Renal pelvis (tissue), 12 donors: ENCODE data around the gene BAIAP2L1. TPM values are rescaled to one million over a fixed set of nuclear protein-coding genes. Genes with fewer than 3 reads are reported as not detected.
"Not testable (repeated sequence)": the region's sequence is repeated elsewhere in the genome, so short reads cannot be mapped to it uniquely, and the experiment has no call there.

Experiments
- DNase-seq: peaks from one replicate; pipeline ENCODE4 v3.0.0-alpha.2; 2013
- long read RNA-seq, 16 experiments: transcript quantifications; one replicate each; lab custom pipeline, GENCODE V29; 2026
- polyA plus RNA-seq, 3 donors: library from polyadenylated mRNA; unstranded; fragments of 120-200 nt; gene quantifications; one replicate each; pipeline ENCODE4 v1.2.1, GENCODE V29; 2013; ENCODE audit not compliant: insufficient read length in 3 of 3

The BAIAP2L1 gene
- 10 to 100 TPM; 12.1 to 17.6 (median 16.2) TPM for polyA plus RNA-seq
- long read RNA-seq, donor 1, partial matches to known transcripts, result 0 of 1 reads
- long read RNA-seq, donor 1, other reads (novel, unspliced or antisense), result 0 of 1 reads
- long read RNA-seq, donor 2, partial matches to known transcripts, result 0 of 2 reads
- long read RNA-seq, donor 2, other reads (novel, unspliced or antisense), result 0 of 2 reads
- long read RNA-seq, donor 3, result 0 reads
- long read RNA-seq, donor 4, partial matches to known transcripts, result 0 of 2 reads
- long read RNA-seq, donor 4, other reads (novel, unspliced or antisense), result 0 of 2 reads
- long read RNA-seq, donor 5, partial matches to known transcripts, result 0 of 1 reads
- long read RNA-seq, donor 5, other reads (novel, unspliced or antisense), result 0 of 1 reads
- long read RNA-seq, donor 6, partial matches to known transcripts, result 0 of 1 reads
- long read RNA-seq, donor 6, other reads (novel, unspliced or antisense), result 0 of 1 reads
- long read RNA-seq, donor 7, partial matches to known transcripts, result 0 of 1 reads
- long read RNA-seq, donor 7, other reads (novel, unspliced or antisense), result 0 of 1 reads
- long read RNA-seq, donor 8, result 0 reads
- long read RNA-seq, donor 9, partial matches to known transcripts, result 0 of 1 reads
- long read RNA-seq, donor 9, other reads (novel, unspliced or antisense), result 0 of 1 reads
- long read RNA-seq, donor 10, partial matches to known transcripts, result 0 of 1 reads
- long read RNA-seq, donor 10, other reads (novel, unspliced or antisense), result 0 of 1 reads
- long read RNA-seq, donor 11, partial matches to known transcripts, result 0 of 4 reads
- long read RNA-seq, donor 11, other reads (novel, unspliced or antisense), result 0 of 4 reads
- long read RNA-seq, donor 12, partial matches to known transcripts, result 0 of 2 reads
- long read RNA-seq, donor 12, other reads (novel, unspliced or antisense), result 0 of 2 reads
- long read RNA-seq, donor 13, partial matches to known transcripts, result 9 of 10 reads
- long read RNA-seq, donor 13, other reads (novel, unspliced or antisense), result 0 of 10 reads
- long read RNA-seq, donor 14, partial matches to known transcripts, result 22 of 23 reads
- long read RNA-seq, donor 14, other reads (novel, unspliced or antisense), result 0 of 23 reads
- long read RNA-seq, donor 15, transcript BAIAP2L1-201 (14 exons, 3,622 nt), result major isoform, 5 of 18 reads
- long read RNA-seq, donor 15, partial matches to known transcripts, result 13 of 18 reads
- long read RNA-seq, donor 15, other reads (novel, unspliced or antisense), result 0 of 18 reads
- long read RNA-seq, donor 16, result 0 reads

- DNase-seq, result peak; percentile 82
Measured at GRCh38 chr7:98400542-98401340, at the start of gene BAIAP2L1. TSS of gene BAIAP2L1 (minus strand) at chr7:98401090. CDS start at chr7:98400852, 238 bp downstream.

- DNase-seq, result no peak
Measured at GRCh38 chr7:98448766-98449165, 47.9 kb upstream of the BAIAP2L1 start.

GRCh38 chr7:98440992-98441391, 40.1 kb upstream of the BAIAP2L1 start:
- DNase-seq, result not testable (repeated sequence)

GRCh38 chr7:98439484-98439883, 38.6 kb upstream of the BAIAP2L1 start:
- no peak for DNase-seq

- DNase-seq, result no peak
Measured at GRCh38 chr7:98434087-98434486, 33.2 kb upstream of the BAIAP2L1 start.

GRCh38 chr7:98429799-98430198, 28.9 kb upstream of the BAIAP2L1 start:
- no peak for DNase-seq

- DNase-seq, result no peak
Measured at GRCh38 chr7:98423043-98423442, 22.2 kb upstream of the BAIAP2L1 start.

GRCh38 chr7:98420966-98421612, 20.2 kb upstream of the BAIAP2L1 start:
- peak; percentile 63 for DNase-seq

GRCh38 chr7:98419988-98420387, 19.1 kb upstream of the BAIAP2L1 start:
- DNase-seq, result not testable (repeated sequence)

GRCh38 chr7:98419316-98419691, 18.4 kb upstream of the BAIAP2L1 start:
- not testable (repeated sequence) for DNase-seq

- no peak for DNase-seq
Measured at GRCh38 chr7:98418636-98419315, 17.9 kb upstream of the BAIAP2L1 start.

- no peak for DNase-seq
Measured at GRCh38 chr7:98418271-98418635, 17.4 kb upstream of the BAIAP2L1 start.

GRCh38 chr7:98417604-98418270, 16.8 kb upstream of the BAIAP2L1 start:
- not testable (repeated sequence) for DNase-seq

GRCh38 chr7:98414205-98414900, 13.5 kb upstream of the BAIAP2L1 start:
- DNase-seq, result no peak

- not testable (repeated sequence) for DNase-seq
Measured at GRCh38 chr7:98413655-98414054, 12.8 kb upstream of the BAIAP2L1 start.

- DNase-seq, result no peak
Measured at GRCh38 chr7:98409843-98410242, 9.0 kb upstream of the BAIAP2L1 start.

GRCh38 chr7:98408146-98408545, 7.3 kb upstream of the BAIAP2L1 start:
- DNase-seq, result not testable (repeated sequence)

- no peak for DNase-seq
Measured at GRCh38 chr7:98406827-98407226, 5.9 kb upstream of the BAIAP2L1 start.

- no peak for DNase-seq
Measured at GRCh38 chr7:98404840-98405239, 4.0 kb upstream of the BAIAP2L1 start.
